Suprapubic skin (tissue), 3 donors: Measurements from ENCODE around the gene CRYBB2.

ENCODE experiments used
- POLR2A ChIP-seq, 2 donors: fragments of 450-650 bp; IDR thresholded peaks; one replicate each; pipeline ENCODE4 v1.6.1; 2017; ENCODE audit warnings: antibody characterized with exemption in 2 of 2, mild to moderate bottlenecking in 2 of 2, moderate library complexity in 2 of 2
- TF ChIP-seq, protein P1 (sequence below), 2 donors: fragments of 200-600 bp in 1 of 2; fragments of 450-650 bp in 1 of 2; sonication (generic) in 1 of 2; IDR thresholded peaks; one replicate each; pipeline ENCODE4 v1.5.1; 2016 to 2019; ENCODE audit warnings: antibody characterized with exemption in 2 of 2, mild to moderate bottlenecking in 1 of 2, moderate library complexity in 1 of 2

GRCh38 chr22:25193548-25193947, 25.9 kb upstream of the CRYBB2 start:
- TF ChIP-seq, protein P1, sequence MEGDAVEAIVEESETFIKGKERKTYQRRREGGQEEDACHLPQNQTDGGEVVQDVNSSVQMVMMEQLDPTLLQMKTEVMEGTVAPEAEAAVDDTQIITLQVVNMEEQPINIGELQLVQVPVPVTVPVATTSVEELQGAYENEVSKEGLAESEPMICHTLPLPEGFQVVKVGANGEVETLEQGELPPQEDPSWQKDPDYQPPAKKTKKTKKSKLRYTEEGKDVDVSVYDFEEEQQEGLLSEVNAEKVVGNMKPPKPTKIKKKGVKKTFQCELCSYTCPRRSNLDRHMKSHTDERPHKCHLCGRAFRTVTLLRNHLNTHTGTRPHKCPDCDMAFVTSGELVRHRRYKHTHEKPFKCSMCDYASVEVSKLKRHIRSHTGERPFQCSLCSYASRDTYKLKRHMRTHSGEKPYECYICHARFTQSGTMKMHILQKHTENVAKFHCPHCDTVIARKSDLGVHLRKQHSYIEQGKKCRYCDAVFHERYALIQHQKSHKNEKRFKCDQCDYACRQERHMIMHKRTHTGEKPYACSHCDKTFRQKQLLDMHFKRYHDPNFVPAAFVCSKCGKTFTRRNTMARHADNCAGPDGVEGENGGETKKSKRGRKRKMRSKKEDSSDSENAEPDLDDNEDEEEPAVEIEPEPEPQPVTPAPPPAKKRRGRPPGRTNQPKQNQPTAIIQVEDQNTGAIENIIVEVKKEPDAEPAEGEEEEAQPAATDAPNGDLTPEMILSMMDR (IDR thresholded peaks at IDR 0.05), result no peak
- TF ChIP-seq POLR2A (IDR thresholded peaks at IDR 0.05), result no peak
